HEK293T (cell line): ENCODE results near the gene ARHGAP22.
A peak's percentile ranks its signal among the peaks of the same experiment; 100 is the strongest.

Experiments
- CTCF ChIA-PET: fragments of 350-600 bp; formaldehyde crosslinking; extraction: SDS; loops from one replicate; lab custom pipeline; 2021; ENCODE audit warnings: antibody characterized with exemption, inconsistent platforms; lab: Yijun Ruan, JAX
- POLR2A ChIA-PET: fragments of 350-600 bp; formaldehyde crosslinking; extraction: SDS; loops from one replicate; lab custom pipeline; 2020; ENCODE audit warnings: antibody characterized with exemption, inconsistent platforms; lab: Yijun Ruan, JAX
- DNase-seq: peaks from one replicate; pipeline ENCODE4 v3.0.0; 2012; ENCODE audit warnings: mixed read lengths; ENCODE audit errors: extremely low spot score
- ARNT ChIP-seq: fragments of 450-650 bp; IDR thresholded peaks from 2 replicates; pipeline ENCODE4 v1.6.1; 2017; ENCODE audit warnings: mild to moderate bottlenecking
- BHLHE40 ChIP-seq: fragments of 450-650 bp; IDR thresholded peaks from 2 replicates; pipeline ENCODE4 v1.6.1; 2016; ENCODE audit warnings: mild to moderate bottlenecking, moderate library complexity, borderline replicate concordance
- CTBP1 ChIP-seq: fragments of 450-650 bp; IDR thresholded peaks from 2 replicates; pipeline ENCODE4 v1.6.1; 2016; ENCODE audit warnings: borderline replicate concordance
- ELF4 ChIP-seq: fragments of 450-650 bp; IDR thresholded peaks from 2 replicates; pipeline ENCODE4 v1.6.1; 2017; ENCODE audit warnings: antibody characterized with exemption
- FOXA1 ChIP-seq: fragments of 450-650 bp; IDR thresholded peaks from 2 replicates; pipeline ENCODE4 v1.6.1; 2016; ENCODE audit warnings: mild to moderate bottlenecking
- FOXK2 ChIP-seq: fragments of 450-650 bp; IDR thresholded peaks from 2 replicates; pipeline ENCODE4 v1.6.1; 2016; ENCODE audit warnings: mild to moderate bottlenecking
- FOXM1 ChIP-seq: fragments of 450-650 bp; IDR thresholded peaks from 2 replicates; pipeline ENCODE4 v1.6.1; 2017; ENCODE audit warnings: mild to moderate bottlenecking, borderline replicate concordance
- HDGF ChIP-seq: fragments of 450-650 bp; IDR thresholded peaks from 2 replicates; pipeline ENCODE4 v1.6.1; 2017; ENCODE audit warnings: antibody characterized with exemption, borderline replicate concordance
- L3MBTL2 ChIP-seq: fragments of 450-650 bp; conservative IDR thresholded peaks from 2 replicates; pipeline ENCODE4 v1.6.1; 2016; ENCODE audit warnings: mild to moderate bottlenecking
- LEF1 ChIP-seq: fragments of 450-650 bp; IDR thresholded peaks from 2 replicates; pipeline ENCODE4 v1.6.1; 2017; ENCODE audit warnings: mild to moderate bottlenecking, borderline replicate concordance
- NFRKB ChIP-seq: fragments of 450-650 bp; IDR thresholded peaks from 2 replicates; pipeline ENCODE4 v1.6.1; 2016; ENCODE audit warnings: mild to moderate bottlenecking, moderate library complexity
- SP1 ChIP-seq: fragments of 450-650 bp; IDR thresholded peaks from 2 replicates; pipeline ENCODE4 v1.6.1; 2017
- SUZ12 ChIP-seq: fragments of 450-650 bp; IDR thresholded peaks from 2 replicates; pipeline ENCODE4 v1.6.1; 2016; ENCODE audit warnings: mild to moderate bottlenecking
- TARDBP ChIP-seq: fragments of 450-650 bp; IDR thresholded peaks from 2 replicates; pipeline ENCODE4 v1.6.1; 2016
- ZNF384 ChIP-seq: fragments of 450-650 bp; IDR thresholded peaks from 2 replicates; pipeline ENCODE4 v1.6.1; 2016
- TF ChIP-seq, protein P1 (sequence below): fragments of 450-650 bp; IDR thresholded peaks from 2 replicates; pipeline ENCODE4 v1.6.1; 2016

ARHGAP22 gene

DNA sequence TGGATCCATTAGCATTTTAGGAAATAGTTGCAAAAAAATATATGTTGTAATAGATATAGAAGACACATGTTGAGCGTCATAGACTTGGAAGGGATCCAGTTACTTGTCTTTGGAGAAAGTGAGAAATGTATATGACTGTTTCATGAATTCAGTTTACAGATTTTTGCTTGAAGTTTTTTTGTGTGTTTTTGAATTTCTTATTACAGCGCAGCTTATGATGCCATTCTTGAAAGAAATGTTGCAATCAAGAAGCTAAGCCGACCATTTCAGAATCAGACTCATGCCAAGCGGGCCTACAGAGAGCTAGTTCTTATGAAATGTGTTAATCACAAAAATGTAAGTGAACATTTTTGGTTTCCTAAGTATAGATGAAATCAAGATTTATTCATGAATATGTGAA lies 200.2 kb downstream of the ARHGAP22 start:
- POLR2A ChIA-PET: no interaction called here
- CTCF ChIA-PET: no interaction called here
- TF ChIP-seq NFRKB (no peak), HDGF (no peak), FOXA1 (no peak), SP1 (no peak), CTBP1 (no peak), LEF1 (no peak), SUZ12 (no peak), TARDBP (no peak), ELF4 (no peak), FOXK2 (no peak), BHLHE40 (no peak), ARNT (no peak), ZNF384 (no peak), L3MBTL2 (no peak), FOXM1 (no peak)
- TF ChIP-seq, protein P1, sequence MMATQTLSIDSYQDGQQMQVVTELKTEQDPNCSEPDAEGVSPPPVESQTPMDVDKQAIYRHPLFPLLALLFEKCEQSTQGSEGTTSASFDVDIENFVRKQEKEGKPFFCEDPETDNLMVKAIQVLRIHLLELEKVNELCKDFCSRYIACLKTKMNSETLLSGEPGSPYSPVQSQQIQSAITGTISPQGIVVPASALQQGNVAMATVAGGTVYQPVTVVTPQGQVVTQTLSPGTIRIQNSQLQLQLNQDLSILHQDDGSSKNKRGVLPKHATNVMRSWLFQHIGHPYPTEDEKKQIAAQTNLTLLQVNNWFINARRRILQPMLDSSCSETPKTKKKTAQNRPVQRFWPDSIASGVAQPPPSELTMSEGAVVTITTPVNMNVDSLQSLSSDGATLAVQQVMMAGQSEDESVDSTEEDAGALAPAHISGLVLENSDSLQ: no peak
- no peak for DNase-seq

DNA sequence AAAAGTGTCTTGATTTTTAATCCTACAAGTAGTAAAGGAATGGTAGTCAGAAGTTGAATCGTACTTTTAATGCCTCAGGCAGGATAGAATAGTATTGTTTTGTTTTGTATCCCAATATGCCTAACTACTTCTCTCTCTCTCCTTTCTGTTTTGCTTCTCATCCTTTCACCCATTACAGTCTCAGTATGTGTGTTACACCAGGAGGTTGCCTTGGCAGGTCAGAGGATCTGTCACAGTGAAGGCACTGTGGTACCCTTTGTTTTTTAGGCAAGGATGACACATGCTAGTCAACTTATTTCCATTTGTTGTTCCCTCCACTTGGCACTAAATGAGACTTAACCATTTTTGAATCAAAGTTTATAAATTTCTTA lies 204.0 kb downstream of the ARHGAP22 start:
- CTCF ChIA-PET: interaction anchor here (0.8 kb wide), 1 partner anchor 37 kb away, joined by 3 read pairs; no protein-coding TSS in a partner anchor
- no peak for DNase-seq
- TF ChIP-seq CTBP1 (no peak), ELF4 (no peak), BHLHE40 (no peak), SP1 (no peak), FOXM1 (no peak), ARNT (no peak), HDGF (no peak), LEF1 (no peak), NFRKB (no peak), ZNF384 (no peak), FOXA1 (no peak), L3MBTL2 (no peak), SUZ12 (no peak), FOXK2 (no peak), TARDBP (no peak)
- TF ChIP-seq, protein P1: no peak
- POLR2A ChIA-PET: no interaction called here

DNA sequence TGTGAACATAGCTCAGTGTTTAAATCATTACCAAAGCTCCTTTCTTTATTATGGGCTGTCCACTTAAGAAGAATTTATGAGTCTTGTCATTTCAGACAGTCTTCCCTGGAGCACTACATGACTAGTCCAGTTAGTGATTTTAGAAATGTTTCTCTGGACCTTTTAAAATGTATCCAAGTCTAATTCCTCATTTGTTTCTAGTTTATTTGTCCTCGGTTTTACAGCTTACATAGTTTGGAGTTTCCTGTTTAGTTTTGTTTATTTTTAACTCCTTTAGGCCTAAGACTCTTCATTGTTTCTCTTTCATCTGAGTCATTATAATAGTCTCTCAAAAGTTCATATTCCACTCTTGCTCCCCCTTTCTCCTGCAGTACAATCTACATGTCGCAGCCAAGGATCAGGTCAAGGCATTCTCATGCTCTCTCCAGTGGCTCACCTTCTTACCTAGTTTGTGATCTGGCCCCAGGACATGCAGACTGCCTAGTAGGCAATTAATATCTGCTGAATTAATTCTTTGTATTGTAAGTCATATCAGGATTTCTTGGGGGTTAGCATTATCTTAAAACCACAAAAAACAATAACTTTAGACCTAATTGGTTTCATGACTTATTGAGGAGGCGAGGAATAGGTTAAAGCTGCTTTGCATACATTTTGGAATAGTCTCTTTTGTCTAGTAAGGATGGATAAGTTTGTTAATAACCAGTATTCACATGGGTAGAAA lies 204.6 kb downstream of the ARHGAP22 start:
- POLR2A ChIA-PET: no interaction called here

DNA sequence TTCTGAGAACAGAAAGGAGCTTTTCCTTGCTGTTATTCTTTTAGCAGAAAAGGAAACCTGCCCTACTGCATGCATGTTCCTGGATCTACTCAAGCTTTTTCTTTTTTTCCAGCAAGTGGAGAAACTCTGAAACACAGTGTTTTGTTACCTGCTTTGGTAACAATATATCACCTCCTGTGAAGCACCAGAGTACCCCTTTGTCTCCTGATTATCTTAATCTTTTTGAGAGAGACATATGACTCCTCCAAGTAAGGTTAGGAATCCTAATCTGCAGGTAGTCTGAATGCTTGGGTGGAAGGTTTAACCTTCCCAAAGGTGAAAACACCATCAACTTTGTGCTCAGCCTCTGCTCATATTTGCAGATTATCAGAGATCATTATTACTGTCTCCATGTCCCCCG lies 205.3 kb downstream of the ARHGAP22 start:
- POLR2A ChIA-PET: no interaction called here

More for the DNA sequence above, 204.6 kb downstream of the ARHGAP22 start:
- CTCF ChIA-PET: interaction anchor here (0.8 kb wide), 1 partner anchor 37 kb away, joined by 3 read pairs; no protein-coding TSS in a partner anchor
- TF ChIP-seq, protein P1: peak; percentile 71
- TF ChIP-seq BHLHE40 (no peak), TARDBP (no peak)
- DNase-seq: no peak

DNA sequence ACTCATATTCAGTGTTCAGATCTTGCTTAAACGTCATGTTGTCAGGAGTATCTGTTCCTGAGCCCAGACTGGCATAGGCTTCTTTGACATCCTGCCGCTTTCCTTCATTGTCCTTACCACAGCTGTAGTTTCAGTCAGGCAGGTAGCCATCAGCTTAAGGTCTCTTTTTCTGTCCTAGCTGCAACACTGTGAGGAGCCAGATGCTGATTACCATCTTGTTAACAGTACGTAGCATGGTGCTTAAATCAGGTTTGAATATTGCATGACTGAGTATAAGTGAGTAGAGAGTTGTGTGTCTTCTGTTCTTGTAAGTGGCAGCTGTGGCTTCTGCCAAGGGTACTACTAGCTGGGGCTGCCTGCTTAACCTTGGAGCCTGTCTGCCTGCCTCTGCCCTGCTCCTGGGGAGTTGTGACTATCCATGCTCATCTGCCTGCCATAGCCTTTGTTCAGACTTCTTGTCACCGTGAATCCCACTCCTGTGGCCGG lies 205.8 kb downstream of the ARHGAP22 start:
- no peak for TF ChIP-seq CTBP1
- TF ChIP-seq, protein P1: no peak
- TF ChIP-seq L3MBTL2: no peak
- no peak for TF ChIP-seq LEF1
- TF ChIP-seq HDGF: no peak
- TF ChIP-seq TARDBP: no peak
- no peak for TF ChIP-seq BHLHE40
- no peak for TF ChIP-seq SUZ12
- no peak for TF ChIP-seq ZNF384
- no peak for TF ChIP-seq FOXK2
- TF ChIP-seq FOXM1: no peak
- TF ChIP-seq SP1: no peak
- no peak for TF ChIP-seq ARNT
- TF ChIP-seq FOXA1: no peak
- TF ChIP-seq ELF4: no peak

More for the DNA sequence above, 205.3 kb downstream of the ARHGAP22 start:
- CTCF ChIA-PET: no interaction called here
- TF ChIP-seq CTBP1 (no peak), FOXA1 (no peak), SP1 (no peak), SUZ12 (no peak), ZNF384 (no peak), ELF4 (no peak), FOXK2 (no peak), HDGF (no peak), LEF1 (no peak), L3MBTL2 (no peak), BHLHE40 (no peak)
- TF ChIP-seq, protein P1: no peak
- DNase-seq: no peak

More for the DNA sequence above, 205.8 kb downstream of the ARHGAP22 start:
- ChIA-PET POLR2A (no interaction called here), CTCF (no interaction called here)
- no peak for DNase-seq
